ENCODE results near the gene PTPRU. TPM values are rescaled to one million over a fixed set of nuclear protein-coding genes. Genes with fewer than 3 reads are reported as not detected.

Gene PTPRU
- total RNA-seq, 4 donors from 2014 or later, result 11.4 to 59.4 (median 35.3) TPM

DNA sequence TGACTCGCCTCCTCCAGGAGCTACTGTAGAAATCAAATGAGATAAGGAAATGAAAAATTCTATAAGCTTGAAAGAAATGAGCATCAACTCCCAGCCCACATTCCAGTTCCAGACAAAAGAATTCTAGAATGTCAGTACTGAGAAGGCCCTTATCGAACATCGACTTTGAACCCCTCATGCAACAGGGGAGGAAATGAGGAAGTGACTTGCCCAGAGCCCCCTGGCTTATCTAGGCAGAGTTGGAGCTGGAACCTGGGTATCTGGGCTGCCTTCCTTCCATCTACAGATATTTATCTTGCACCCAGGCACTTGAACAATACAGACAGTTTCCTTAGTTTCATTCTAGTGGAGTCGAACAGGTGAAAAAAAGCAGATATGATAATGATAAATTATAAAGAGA lies 27.9 kb upstream of the PTPRU start:
- no peak for ATAC-seq
- Histone ChIP-seq H3K9me3 (no peaks in the 10 kb centered on the region), H3K4me1 (no peaks in the 10 kb centered on the region), H3K36me3 (peaks cover 0 to 41% of the 10 kb centered on the region in 2 donors), H3K4me3 (no peak overlapping the region), H3K27ac (no peak overlapping the region), H3K27me3 (no peaks in the 10 kb centered on the region)
- no peak for DNase-seq
- intact Hi-C loops (cut with DNase I; ENCODE audit: low total_unique reads), result no loop called here
- TF ChIP-seq, protein P1, sequence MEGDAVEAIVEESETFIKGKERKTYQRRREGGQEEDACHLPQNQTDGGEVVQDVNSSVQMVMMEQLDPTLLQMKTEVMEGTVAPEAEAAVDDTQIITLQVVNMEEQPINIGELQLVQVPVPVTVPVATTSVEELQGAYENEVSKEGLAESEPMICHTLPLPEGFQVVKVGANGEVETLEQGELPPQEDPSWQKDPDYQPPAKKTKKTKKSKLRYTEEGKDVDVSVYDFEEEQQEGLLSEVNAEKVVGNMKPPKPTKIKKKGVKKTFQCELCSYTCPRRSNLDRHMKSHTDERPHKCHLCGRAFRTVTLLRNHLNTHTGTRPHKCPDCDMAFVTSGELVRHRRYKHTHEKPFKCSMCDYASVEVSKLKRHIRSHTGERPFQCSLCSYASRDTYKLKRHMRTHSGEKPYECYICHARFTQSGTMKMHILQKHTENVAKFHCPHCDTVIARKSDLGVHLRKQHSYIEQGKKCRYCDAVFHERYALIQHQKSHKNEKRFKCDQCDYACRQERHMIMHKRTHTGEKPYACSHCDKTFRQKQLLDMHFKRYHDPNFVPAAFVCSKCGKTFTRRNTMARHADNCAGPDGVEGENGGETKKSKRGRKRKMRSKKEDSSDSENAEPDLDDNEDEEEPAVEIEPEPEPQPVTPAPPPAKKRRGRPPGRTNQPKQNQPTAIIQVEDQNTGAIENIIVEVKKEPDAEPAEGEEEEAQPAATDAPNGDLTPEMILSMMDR (IDR thresholded peaks at IDR 0.05 in 4 of 5, conservative IDR thresholded peaks at IDR 0.05 in 1 of 5), result no peak
- TF ChIP-seq POLR2A (IDR thresholded peaks at IDR 0.05), result no peak
- in situ Hi-C loops (cut with MboI; ENCODE audit: low sequenced_read_pairs in 4 of 4), result loop anchor here (10.0 kb wide), 2 partner anchors 324 to 424 kb away; no protein-coding TSS in a partner anchor

DNA sequence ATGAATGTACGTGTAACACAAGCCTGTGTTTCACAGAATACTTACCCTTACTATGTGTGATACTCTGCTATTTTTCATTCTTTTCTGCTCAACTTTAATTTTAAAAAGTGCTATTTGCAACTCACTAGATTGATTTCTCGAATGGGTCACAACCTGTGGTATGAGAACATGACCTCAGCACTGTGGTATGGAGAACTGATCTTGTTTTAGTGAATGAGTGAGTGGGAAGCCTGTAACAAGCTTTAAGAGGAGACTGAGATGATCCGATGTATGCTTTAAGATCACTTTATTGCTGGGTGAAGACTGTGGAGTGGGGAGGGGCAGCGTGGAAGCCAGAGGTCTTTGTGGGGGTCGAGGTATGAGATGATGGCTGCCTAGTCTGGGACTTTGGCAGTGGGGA lies 27.1 kb upstream of the PTPRU start:
- in situ Hi-C loops (cut with MboI; ENCODE audit: low sequenced_read_pairs in 4 of 4) (loop anchor here (10.0 kb wide), 2 partner anchors 324 to 424 kb away; no protein-coding TSS in a partner anchor), intact Hi-C loops (cut with DNase I; ENCODE audit: low total_unique reads) (no loop called here)
- H3K36me3 ChIP-seq, result peaks cover 0 to 40% of the 10 kb centered on the region in 2 donors
- H3K27ac ChIP-seq, result no peak overlapping the region
- H3K27me3 ChIP-seq, result no peaks in the 10 kb centered on the region
- no peak for DNase-seq
- H3K4me1 ChIP-seq, result no peaks in the 10 kb centered on the region
- H3K4me3 ChIP-seq, result no peak overlapping the region
- H3K9me3 ChIP-seq, result no peaks in the 10 kb centered on the region
- no peak for TF ChIP-seq POLR2A (IDR thresholded peaks at IDR 0.05)
- TF ChIP-seq, protein P1 (IDR thresholded peaks at IDR 0.05 in 4 of 5, conservative IDR thresholded peaks at IDR 0.05 in 1 of 5), result no peak
- ATAC-seq, result no peak

GRCh38 chr1:29210278-29211085 lies 25.8 kb upstream of the PTPRU start:
- ATAC-seq (no peak), DNase-seq (no peak)
- Histone ChIP-seq H3K27me3 (no peaks in the 10 kb centered on the region), H3K9me3 (no peaks in the 10 kb centered on the region), H3K4me1 (no peaks in the 10 kb centered on the region), H3K4me3 (no peak overlapping the region), H3K36me3 (peaks cover 0 to 38% of the 10 kb centered on the region in 2 donors), H3K27ac (no peak overlapping the region)
- intact Hi-C loops (cut with DNase I; ENCODE audit: low total_unique reads), result no loop called here
- in situ Hi-C loops (cut with MboI; ENCODE audit: low sequenced_read_pairs in 4 of 4), result no loop called here
- TF ChIP-seq POLR2A (IDR thresholded peaks at IDR 0.05), result no peak
- TF ChIP-seq, protein P1 (IDR thresholded peaks at IDR 0.05 in 4 of 5, conservative IDR thresholded peaks at IDR 0.05 in 1 of 5), result no peak

DNA sequence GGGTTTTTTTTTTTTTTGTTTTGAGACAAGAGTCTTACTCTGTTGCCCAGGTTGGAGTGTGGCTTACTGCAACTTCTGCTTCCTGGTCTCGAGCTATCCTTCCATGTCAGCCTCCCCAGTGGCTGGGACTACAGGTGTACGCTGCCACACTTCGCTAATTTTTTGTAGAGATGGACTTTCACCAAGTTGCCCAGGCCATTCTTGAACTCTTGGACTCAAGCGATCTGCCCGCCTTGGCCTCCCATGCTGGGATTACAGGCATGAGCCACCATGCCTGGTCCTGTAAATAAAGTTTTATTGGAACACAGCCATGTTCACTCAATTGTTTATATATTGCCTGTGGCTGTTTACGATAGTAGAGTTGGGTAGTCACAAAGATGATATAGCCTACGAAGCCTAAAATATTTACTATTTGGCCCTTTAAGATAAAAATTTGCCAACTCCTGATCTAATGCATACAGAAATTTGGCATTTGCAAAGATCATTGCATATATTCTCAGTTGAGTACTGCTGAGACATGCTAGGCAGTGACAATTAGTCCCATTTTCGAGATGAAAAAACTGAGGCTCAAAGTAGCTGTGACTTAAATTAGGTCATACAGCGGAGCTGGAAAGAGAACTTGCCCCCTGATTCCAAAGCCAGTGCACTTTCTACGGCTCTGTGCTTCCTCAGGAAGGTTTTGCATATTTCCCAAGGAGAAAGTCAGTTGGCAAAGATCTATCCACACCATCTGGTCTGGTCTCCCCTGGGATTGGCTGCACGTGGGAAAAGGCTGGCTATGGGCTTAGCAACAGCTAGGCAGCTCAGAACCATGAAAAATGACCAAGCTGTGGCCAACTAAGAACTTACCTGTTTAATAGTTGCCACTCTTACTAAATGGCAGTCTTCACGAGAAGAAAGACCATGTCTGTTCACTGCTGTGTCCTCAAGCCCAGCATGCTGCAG lies 25.0 kb upstream of the PTPRU start:
- intact Hi-C loops (cut with DNase I; ENCODE audit: low total_unique reads), result no loop called here
- in situ Hi-C loops (cut with MboI; ENCODE audit: low sequenced_read_pairs in 4 of 4), result no loop called here
- no peak for TF ChIP-seq POLR2A (IDR thresholded peaks at IDR 0.05)
- TF ChIP-seq, protein P1 (IDR thresholded peaks at IDR 0.05 in 4 of 5, conservative IDR thresholded peaks at IDR 0.05 in 1 of 5), result no peak
- Histone ChIP-seq H3K4me1 (no peaks in the 10 kb centered on the region), H3K4me3 (no peak overlapping the region), H3K36me3 (peaks cover 0 to 41% of the 10 kb centered on the region in 2 donors), H3K27me3 (no peaks in the 10 kb centered on the region), H3K27ac (no peak overlapping the region), H3K9me3 (no peaks in the 10 kb centered on the region)
- ATAC-seq, result no peak
- no peak for DNase-seq

Data from gastrocnemius medialis (tissue), 4 donors.